CD4-positive, alpha-beta T cell treated with Interleukin-1 beta for 1 hour (primary cell): ENCODE results near the gene TMEM143.
A peak's percentile ranks its signal among the peaks of the same experiment; 100 is the strongest.
"Not testable (repeated sequence)": the region's sequence is repeated elsewhere in the genome, so short reads cannot be mapped to it uniquely, and the experiment has no call there.

ENCODE experiments used
- DNase-seq, 2 donors: peaks; one replicate each; pipeline ENCODE4 v3.0.0-alpha.2; 2020 to 2022

The TMEM143 gene

GRCh38 chr19:48390188-48391099, 26.7 kb upstream of the TMEM143 start:
- peak; percentile 64 to 69 for DNase-seq

- DNase-seq: no peak
Observed at GRCh38 chr19:48386981-48387380, 23.2 kb upstream of the TMEM143 start.

- no peak for DNase-seq
Observed at GRCh38 chr19:48385461-48386087, 21.8 kb upstream of the TMEM143 start.

DNA sequence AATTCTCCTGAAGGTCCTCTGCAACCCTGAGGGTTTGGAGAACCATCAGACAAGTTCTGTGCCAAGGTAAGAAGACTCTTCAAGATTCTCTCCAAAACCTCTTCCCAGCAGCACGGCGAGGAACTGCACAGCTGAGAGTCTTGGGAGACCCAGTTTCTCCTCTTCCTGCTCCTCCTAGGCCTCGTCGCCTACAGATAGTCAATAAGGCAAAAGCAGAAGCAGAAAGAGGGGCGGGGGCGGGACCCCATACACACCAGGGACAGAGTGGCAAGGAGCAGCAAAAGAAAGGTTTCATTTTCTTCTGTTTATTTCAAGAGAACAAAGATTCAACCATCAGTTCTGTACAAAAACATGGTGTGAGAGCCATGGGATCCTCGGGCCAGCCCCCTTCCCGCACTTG, 18.5 kb upstream of the TMEM143 start:
- no peak for DNase-seq

GRCh38 chr19:48381178-48381950, 17.6 kb upstream of the TMEM143 start:
- no peak for DNase-seq

DNA sequence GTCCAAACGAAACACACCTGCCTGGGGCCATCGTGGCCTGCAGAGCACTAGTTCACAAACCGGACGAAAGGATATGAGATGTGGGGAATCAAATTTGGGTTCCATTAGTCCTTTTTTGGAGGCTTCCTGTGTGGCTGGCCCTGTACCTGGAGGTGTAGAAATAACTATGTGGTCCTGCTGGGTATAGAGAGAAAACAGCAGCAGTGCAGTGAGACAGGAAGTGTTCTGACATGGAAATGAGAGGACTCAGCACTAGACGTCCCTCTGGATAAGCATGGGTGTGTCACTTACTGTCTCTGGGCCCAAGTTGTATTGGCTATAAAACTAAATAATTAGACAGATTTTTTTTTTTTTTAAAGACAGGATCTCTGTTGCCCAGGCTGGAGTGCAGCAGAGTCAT, 15.3 kb upstream of the TMEM143 start:
- DNase-seq: no peak

GRCh38 chr19:48378194-48378570, 14.4 kb upstream of the TMEM143 start:
- no peak for DNase-seq

DNA sequence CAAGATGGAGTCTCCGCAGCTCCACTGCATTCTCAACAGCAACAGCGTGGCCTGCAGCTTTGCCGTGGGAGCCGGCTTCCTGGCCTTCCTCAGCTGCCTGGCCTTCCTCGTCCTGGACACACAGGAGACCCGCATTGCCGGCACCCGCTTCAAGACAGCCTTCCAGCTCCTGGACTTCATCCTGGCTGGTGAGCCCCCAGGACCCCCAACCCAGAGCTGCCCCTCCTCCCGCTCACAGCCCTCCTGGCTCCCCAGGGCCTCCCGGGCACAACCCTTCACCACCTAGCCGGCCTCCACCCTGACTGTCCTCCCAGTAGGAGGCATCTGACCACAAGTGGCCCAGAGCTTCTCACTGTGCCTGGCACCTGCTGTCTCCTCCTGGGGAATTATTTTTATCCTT, 9.8 kb upstream of the TMEM143 start:
- DNase-seq: no peak

DNA sequence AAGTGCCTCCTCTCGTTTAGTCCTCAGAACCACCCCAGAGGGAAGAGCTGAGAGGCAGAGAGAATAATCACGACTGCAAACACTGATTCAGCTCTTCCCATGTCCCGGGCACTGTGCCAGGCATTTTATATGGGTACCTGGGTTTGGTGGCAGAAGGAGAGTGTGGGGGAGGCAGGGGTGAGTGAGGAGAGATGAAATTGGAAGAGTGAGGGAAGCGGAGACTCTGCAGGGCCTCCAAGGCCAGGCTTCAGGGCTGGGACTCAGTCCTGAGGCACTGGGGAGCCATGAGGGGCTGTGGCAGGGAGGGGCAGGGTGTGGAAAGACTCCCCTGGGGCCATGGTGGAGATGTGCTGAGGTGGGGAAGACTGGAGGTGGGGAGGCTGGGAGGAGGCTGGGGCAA, 9.2 kb upstream of the TMEM143 start:
- no peak for DNase-seq

GRCh38 chr19:48371771-48372170, 8.0 kb upstream of the TMEM143 start:
- DNase-seq: not testable (repeated sequence)

DNA sequence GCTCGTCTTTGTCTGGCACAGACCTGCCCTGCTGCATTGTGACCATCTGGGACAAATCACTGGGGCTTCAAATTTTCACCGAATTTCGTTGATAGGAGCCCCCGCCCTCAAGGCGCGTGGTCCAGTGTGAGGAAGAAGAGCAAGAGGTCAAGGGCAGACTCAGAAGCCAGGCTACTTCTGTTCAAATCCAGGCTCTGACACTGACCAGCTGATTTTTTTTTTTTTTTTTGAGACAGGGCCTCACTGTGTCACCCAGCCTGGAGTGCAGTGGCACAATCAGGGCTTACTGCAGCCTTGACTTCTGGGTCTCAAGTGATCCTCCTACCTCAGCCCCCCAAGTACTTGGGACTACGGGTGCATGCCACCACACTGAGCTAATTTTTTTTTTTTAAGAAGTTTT, 7.6 kb upstream of the TMEM143 start:
- no peak for DNase-seq

- DNase-seq: no peak
Observed at GRCh38 chr19:48370955-48371354, 7.2 kb upstream of the TMEM143 start.

GRCh38 chr19:48368936-48369335, 5.2 kb upstream of the TMEM143 start:
- DNase-seq: no peak

DNA sequence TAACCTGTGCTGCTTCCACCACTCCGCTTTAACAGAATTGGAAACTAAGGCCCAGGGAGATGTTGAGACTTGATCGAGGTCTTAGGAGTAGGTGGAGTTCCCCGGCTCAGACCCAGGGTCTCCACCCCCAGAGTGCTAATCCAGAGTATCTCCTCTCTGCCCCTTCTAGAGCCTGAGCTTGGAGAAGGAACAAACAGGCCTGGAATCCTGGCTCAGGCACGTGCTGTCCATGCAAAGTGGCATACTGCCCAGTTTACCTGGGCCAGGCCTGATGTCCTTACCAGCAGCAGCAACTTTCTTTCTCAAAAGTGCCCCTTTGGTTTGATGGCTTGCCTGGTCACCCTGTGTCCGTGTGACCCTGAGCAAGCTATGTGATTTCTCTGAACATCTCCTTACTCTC, 4.1 kb upstream of the TMEM143 start:
- no peak for DNase-seq

GRCh38 chr19:48365602-48366001, 1.9 kb upstream of the TMEM143 start:
- DNase-seq: no peak

GRCh38 chr19:48364598-48365348, 1.0 kb upstream of the TMEM143 start:
- DNase-seq: no peak

- no peak for DNase-seq
Observed at GRCh38 chr19:48363500-48363809, 285 bp downstream of the TMEM143 start.

DNA sequence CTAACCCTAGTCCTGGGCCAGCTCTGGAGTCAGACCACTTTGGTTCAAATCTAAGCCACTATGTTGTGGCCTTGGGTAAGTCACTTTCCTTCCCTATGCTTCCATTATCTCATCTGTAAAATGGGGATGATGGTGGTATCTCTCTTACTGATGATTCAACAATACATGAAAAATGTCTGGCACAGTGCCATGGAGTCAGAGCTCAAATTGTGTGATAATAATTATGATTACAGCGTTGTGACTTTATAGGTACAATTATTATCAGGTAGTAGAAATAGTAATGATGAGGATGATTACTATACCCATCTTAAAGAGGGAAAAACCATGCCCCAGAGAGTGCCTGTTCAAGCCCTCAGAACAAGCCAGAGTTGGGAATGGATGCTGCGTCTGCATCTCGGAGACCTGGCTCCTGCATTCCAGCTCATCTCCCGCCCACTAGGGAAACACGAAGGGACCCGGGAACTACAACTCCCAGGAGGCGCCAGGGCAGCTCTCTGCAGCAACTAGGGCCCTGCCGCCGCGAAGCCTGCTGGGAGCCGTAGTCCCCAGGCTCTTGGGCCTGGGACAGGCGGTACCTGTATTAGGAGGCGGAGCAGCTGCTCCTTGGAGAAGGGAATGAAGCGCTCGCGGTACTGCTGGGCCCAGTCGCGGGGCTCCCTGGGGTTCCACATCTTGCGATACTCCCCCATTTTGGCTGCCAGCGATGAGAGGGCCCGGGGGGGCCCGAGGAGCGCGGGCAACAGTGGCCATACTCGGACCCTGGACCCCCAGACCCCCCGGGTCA, 832 bp downstream of the TMEM143 start:
- DNase-seq: peak; percentile 91

- no peak for DNase-seq
Observed at GRCh38 chr19:48361912-48362311, 1.8 kb downstream of the TMEM143 start.

- no peak for DNase-seq
Observed at GRCh38 chr19:48359123-48359522, 4.6 kb downstream of the TMEM143 start.

- DNase-seq: no peak
Observed at GRCh38 chr19:48355365-48355954, 8.3 kb downstream of the TMEM143 start.
